ENCODE measurements around the gene DCAF8.

DCAF8 gene

GRCh38 chr1:160178731-160179130 is 83.6 kb downstream of the DCAF8 start:
- Histone ChIP-seq H3F3A (ENCODE audit: low read depth) (no peaks in the 10 kb centered on the region), H3K4me2 (ENCODE audit: low read depth, low read length, poor library complexity, severe bottlenecking) (no peak overlapping the region), H3K36me3 (ENCODE audit: insufficient read depth, low read length) (no peaks in the 10 kb centered on the region), H3K79me2 (ENCODE audit: insufficient read depth, low read length) (no peaks in the 10 kb centered on the region), H4K20me1 (ENCODE audit: insufficient read depth, low read length, poor library complexity, severe bottlenecking) (no peaks in the 10 kb centered on the region), H3K27me3 (ENCODE audit: insufficient read depth, low read length, poor library complexity, severe bottlenecking) (no peaks in the 10 kb centered on the region), H3K9me2 (replicated peaks; ENCODE audit: low read depth, low read length) (no peaks in the 10 kb centered on the region), H3K4me1 (ENCODE audit: insufficient read depth, low read length, poor library complexity, severe bottlenecking) (no peaks in the 10 kb centered on the region), H3K9me3 (ENCODE audit: insufficient read depth, low read depth, low read length) (no peaks in the 10 kb centered on the region), H3K4me3 (ENCODE audit: low read length, poor library complexity, severe bottlenecking) (no peak overlapping the region), H2AFZ (ENCODE audit: low read length) (no peak overlapping the region), H3K9ac (ENCODE audit: low read depth, low read length, poor library complexity, severe bottlenecking) (no peak overlapping the region)
- TF ChIP-seq EZH2phosphoT487 (IDR thresholded peaks at IDR 0.05; ENCODE audit: borderline replicate concordance): no peak
- TF ChIP-seq CTCF (conservative IDR thresholded peaks at IDR 0.05; ENCODE audit: low read length): no peak

GRCh38 chr1:160177667-160178066 is 84.7 kb downstream of the DCAF8 start:
- TF ChIP-seq EZH2phosphoT487 (IDR thresholded peaks at IDR 0.05; ENCODE audit: borderline replicate concordance) (no peak), CTCF (conservative IDR thresholded peaks at IDR 0.05; ENCODE audit: low read length) (no peak)

GRCh38 chr1:160177231-160177630 is 85.1 kb downstream of the DCAF8 start:
- Histone ChIP-seq H3K9me2 (replicated peaks; ENCODE audit: low read depth, low read length) (no peaks in the 10 kb centered on the region), H3K79me2 (ENCODE audit: insufficient read depth, low read length) (no peaks in the 10 kb centered on the region), H3K9ac (ENCODE audit: low read depth, low read length, poor library complexity, severe bottlenecking) (no peak overlapping the region), H3K4me2 (ENCODE audit: low read depth, low read length, poor library complexity, severe bottlenecking) (no peak overlapping the region), H3K9me3 (ENCODE audit: insufficient read depth, low read depth, low read length) (no peaks in the 10 kb centered on the region), H2AFZ (ENCODE audit: low read length) (no peak overlapping the region; the same call in 1 of the 2 replicates), H3K36me3 (ENCODE audit: insufficient read depth, low read length) (no peaks in the 10 kb centered on the region), H4K20me1 (ENCODE audit: insufficient read depth, low read length, poor library complexity, severe bottlenecking) (no peaks in the 10 kb centered on the region), H3K4me1 (ENCODE audit: insufficient read depth, low read length, poor library complexity, severe bottlenecking) (no peaks in the 10 kb centered on the region), H3K4me3 (ENCODE audit: low read length, poor library complexity, severe bottlenecking) (no peak overlapping the region), H3F3A (ENCODE audit: low read depth) (no peaks in the 10 kb centered on the region), H3K27me3 (ENCODE audit: insufficient read depth, low read length, poor library complexity, severe bottlenecking) (no peaks in the 10 kb centered on the region)
- no peak for TF ChIP-seq CTCF (conservative IDR thresholded peaks at IDR 0.05; ENCODE audit: low read length)
- no peak for TF ChIP-seq EZH2phosphoT487 (IDR thresholded peaks at IDR 0.05; ENCODE audit: borderline replicate concordance)

More at GRCh38 chr1:160177667-160178066, 84.7 kb downstream of the DCAF8 start:
- Histone ChIP-seq H3K79me2 (ENCODE audit: insufficient read depth, low read length) (no peaks in the 10 kb centered on the region), H3K9me2 (replicated peaks; ENCODE audit: low read depth, low read length) (no peaks in the 10 kb centered on the region), H3K9me3 (ENCODE audit: insufficient read depth, low read depth, low read length) (no peaks in the 10 kb centered on the region), H3K36me3 (ENCODE audit: insufficient read depth, low read length) (no peaks in the 10 kb centered on the region), H3K4me1 (ENCODE audit: insufficient read depth, low read length, poor library complexity, severe bottlenecking) (no peaks in the 10 kb centered on the region), H3K9ac (ENCODE audit: low read depth, low read length, poor library complexity, severe bottlenecking) (no peak overlapping the region), H3K4me2 (ENCODE audit: low read depth, low read length, poor library complexity, severe bottlenecking) (no peak overlapping the region), H3K27me3 (ENCODE audit: insufficient read depth, low read length, poor library complexity, severe bottlenecking) (no peaks in the 10 kb centered on the region), H3K4me3 (ENCODE audit: low read length, poor library complexity, severe bottlenecking) (no peak overlapping the region), H2AFZ (ENCODE audit: low read length) (no peak overlapping the region; the same call in 1 of the 2 replicates), H3F3A (ENCODE audit: low read depth) (no peaks in the 10 kb centered on the region), H4K20me1 (ENCODE audit: insufficient read depth, low read length, poor library complexity, severe bottlenecking) (no peaks in the 10 kb centered on the region)

All from Loucy (cell line).